HT-29 (cell line): Measurements from ENCODE around the gene CLVS2. TPM values are rescaled to one million over a fixed set of nuclear protein-coding genes. Genes with fewer than 3 reads are reported as not detected.
A peak's percentile ranks its signal among the peaks of the same experiment; 100 is the strongest.

Experiments used
- DNase-seq: peaks from one replicate; pipeline ENCODE4 v3.0.0-alpha.2; 2015; ENCODE audit warnings: low spot score
- total RNA-seq: library from RNA; depleted of rRNA; stranded (reverse); fragments of >200 nt; shearing (Covaris generic); gene quantifications from 2 replicates; pipeline ENCODE4 v1.2.3, GENCODE V29; 2014; rRNA removed

The CLVS2 gene
- total RNA-seq = not detected in 2 replicates

GRCh38 chr6:122995921-122996793 is at the start of gene CLVS2:
TSS of gene CLVS2 (plus strand) at chr6:122996235. CDS start at chr6:122997778, 1,543 bp downstream.
- DNase-seq = no peak

GRCh38 chr6:122947355-122947754 is 48.7 kb upstream of the CLVS2 start:
- DNase-seq = peak; percentile 46

DNA sequence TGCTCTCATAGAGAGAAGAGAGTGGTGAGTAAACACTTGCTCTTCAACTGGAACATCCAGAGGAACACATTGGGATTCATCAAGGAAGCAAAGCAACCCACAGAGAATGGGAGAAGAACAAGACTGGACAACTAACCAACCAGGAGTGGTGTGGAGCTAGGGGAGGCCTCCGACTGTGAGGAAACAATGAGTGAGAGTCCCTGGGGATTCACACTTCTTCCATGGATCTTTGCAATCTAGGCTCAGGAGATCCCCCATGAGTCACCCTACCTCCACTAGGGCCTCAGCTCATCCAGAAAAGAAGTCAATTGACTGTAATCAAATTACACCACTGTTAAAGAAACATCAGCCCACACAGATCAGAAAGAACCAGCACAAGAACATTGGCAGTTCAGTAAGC is 42.3 kb upstream of the CLVS2 start:
- DNase-seq = no peak

DNA sequence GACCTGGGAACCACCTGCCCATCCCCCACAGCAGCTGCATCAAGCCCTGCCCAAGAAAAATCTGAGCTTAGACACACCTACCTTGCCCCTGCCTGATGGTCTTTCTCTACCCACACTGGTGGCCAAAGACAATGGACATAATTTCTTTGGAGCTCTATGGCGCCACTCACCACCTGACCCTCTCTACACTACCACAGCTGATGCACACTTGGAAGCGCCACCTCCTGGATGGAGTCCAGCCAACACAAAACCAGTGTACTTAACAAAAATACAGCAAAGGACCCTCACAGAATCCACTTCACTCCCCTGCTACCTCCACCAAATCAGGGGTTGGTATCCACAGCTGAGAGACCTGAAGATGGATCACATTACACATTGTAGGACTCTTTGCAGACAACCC is 39.7 kb upstream of the CLVS2 start:
- no peak for DNase-seq

DNA sequence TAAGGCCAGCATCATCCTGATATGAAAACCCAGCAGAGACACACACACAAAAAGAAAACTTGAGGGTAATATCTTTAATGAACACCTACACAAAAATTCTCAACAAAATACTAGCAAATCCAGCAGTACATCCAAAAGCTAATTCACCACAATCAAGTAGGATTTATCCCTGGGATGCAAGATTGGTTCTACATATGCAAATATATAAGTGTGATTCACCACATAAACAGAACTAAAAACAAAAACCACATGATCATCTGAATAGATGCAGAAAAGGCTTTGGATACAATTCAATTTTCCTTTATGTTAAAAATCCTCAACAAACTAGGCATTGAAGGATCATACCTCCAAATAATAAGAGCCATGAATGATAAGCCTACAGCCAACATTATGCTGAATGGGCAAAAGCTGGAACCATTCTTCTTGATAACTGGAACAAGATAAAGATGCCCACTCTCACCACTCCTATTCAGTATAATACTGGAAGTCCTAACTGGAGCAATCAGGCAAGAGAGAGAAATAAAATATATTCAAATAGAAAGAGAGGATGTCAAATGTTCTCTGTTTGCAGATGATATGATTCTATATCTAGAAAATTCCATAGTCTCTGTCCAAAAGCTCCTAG is 33.9 kb upstream of the CLVS2 start:
- no peak for DNase-seq

- DNase-seq = no peak
These were observed 26.0 kb upstream of the CLVS2 start for GRCh38 chr6:122969999-122970533.

DNA sequence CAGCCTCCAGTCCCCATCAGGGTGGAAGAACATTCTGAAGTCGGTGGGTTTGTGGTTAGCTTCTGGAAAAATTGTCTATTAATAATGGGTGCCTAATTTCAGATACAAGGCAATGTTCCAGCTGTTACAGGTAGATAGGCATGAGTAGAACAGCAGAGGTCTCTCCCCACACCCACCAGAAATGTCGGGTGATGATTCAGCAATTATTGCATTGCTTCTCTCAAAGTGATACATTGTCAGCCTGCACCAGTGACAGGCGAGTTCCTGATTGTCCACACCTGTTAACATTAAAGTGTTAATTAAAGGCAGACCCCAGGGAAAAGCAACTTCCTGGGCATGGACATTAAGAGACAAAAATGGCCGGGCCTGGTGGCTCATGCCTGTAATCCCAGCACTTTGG is 18.9 kb upstream of the CLVS2 start:
- DNase-seq = no peak

GRCh38 chr6:122984393-122984792 is 11.6 kb upstream of the CLVS2 start:
- no peak for DNase-seq

DNA sequence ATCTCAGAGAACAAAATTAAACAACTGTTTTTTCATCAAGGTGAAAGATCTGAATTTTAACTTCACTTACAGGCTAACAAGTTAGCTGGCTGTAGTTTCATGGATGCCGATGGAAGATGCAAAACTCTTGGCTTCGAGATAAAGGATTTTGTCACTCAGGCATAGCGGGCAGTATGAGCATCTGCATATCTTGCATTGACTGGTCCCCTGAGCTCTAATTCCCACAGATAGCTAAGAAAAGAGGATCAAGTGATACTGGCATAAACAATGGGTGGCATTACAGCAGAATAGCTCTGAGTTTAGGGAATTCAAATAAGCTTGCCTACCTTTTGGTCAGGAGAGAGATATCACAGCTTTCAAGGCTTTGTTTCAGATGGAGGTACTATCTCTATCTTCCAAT is 1.8 kb upstream of the CLVS2 start:
- no peak for DNase-seq

DNA sequence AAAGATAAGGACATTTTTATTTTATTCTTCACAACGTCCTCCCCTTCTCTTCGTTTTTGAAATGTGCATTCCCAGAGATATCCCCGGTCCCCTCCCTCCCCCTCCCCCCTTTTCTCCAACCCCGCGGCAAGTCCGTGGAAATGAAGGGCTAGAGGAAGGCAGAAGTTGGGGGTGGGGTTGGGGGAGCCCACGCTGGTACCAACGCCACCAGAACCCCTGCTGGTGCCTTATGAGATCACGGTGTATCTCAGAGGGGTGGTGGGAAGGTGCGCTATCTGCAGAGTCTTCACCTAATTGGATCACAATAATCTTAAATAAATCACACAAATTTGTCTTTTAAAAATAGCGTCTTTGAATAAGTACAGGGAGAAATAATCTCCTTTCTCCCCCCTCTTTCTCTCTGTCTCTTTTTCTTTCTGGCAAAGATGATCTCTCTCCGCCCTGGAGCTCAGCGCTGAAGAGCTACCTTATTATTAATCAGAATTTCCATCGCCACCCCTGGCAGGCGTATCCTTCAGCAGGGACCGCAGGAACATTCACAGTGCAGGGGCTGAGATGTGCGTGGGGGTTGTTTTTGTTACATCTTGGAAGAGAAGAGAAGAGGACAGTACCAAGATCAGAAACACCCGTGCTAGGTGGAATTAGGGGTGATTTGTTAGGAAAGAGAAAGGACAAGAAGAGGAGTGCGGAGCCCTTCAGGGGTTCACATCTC is 915 bp downstream of the CLVS2 start:
- DNase-seq = no peak

DNA sequence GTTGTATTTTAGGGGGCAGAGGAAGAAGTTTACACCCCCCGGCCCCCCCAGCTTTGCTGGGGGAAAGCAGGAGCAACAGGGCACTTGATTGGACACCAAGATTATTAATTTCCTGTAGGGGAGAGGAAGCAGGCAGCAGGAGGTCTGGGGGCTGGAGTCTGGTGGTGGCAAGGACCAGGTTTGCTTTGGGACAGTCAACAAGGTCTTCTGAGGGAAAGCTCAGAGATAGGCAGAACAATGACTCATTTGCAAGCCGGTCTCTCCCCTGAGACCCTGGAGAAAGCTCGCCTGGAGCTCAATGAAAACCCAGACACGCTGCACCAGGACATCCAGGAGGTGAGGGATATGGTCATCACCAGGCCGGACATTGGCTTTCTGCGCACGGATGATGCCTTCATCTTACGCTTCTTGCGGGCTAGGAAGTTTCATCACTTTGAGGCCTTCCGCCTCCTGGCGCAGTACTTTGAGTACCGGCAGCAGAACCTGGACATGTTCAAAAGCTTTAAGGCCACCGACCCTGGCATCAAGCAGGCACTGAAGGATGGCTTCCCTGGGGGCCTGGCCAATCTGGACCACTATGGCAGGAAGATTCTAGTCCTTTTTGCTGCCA is 1.6 kb downstream of the CLVS2 start:
- DNase-seq = no peak

- DNase-seq = no peak
These were observed 2.5 kb downstream of the CLVS2 start for GRCh38 chr6:122998403-122998975.

DNA sequence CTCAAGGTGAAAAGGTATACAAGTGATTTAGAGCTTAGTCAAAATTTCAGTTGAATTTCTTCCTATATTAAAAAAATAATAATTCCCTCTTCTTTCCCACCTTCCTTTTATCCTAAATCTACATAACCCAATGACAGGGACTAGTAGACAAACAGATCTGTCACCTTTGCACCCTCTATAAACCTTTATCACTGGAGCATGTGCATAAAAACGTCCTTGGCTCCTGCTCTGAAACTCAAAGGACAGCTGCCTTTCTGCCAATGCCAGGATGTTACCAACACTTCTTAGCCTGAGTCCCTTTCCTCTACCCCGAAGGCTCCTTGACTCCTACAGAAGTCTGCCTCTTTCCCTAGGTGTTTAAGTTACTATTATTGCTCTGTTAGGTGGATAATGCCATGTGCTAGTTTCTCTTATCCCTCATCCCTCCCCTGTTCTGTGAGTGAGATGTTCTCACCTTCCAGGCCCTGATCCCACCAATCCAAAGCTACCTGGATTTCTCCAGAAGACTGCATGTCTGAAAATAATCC is 4.3 kb downstream of the CLVS2 start:
- no peak for DNase-seq

DNA sequence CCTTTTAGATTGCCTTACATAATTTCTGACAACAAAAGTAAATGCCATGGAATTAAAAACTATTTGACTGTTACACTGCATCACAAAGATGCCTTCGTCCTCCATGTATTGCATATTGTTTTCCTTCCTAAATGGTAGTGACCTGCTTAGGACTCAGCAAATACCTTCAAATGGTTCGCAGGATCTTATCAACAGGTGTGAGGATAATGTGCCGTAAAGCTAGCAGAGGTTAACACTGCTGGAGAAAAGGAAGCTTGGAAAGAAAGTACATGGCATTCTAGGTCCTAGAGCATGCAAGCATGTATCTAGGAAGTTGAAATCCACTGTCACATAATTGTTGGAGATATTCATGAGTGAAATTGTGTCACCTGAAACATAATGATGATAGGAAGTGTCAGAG is 5.5 kb downstream of the CLVS2 start:
- no peak for DNase-seq

DNA sequence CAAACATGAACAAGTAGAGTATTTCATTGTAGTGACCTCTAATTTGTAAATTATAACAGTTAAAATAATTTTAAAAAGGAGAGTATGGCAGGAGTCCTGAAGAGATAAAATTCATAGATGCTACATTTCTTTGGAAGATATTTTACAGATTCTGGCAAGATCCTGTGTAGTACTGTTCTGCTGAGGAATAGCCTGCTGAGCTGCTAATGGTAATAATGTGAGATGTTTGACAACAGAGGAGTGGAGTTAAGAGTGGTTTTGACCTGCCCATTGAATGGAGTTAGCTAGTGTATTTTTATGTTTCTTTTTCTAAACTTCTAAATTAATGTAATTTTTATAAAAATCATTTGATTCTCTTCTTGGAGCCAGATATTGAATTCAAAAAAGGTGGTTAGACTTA is 11.8 kb downstream of the CLVS2 start:
- no peak for DNase-seq

DNA sequence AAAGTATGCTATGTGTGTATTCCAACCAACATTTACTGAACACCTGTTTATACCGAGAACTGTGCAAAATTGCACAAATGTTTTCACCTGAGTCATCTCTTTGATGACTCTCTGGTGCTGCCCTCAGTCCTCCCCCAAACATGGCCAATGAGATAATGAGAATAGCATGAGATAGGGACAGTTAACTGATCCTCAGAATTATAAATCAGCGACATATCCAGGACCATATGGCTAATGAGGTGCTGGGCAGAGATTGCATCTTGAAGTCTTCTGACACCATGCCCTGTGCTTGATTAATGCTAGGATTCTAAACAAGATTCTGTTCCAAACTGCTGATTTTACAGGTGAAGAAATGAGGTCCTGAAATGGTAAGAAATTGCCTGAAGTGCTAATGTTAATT is 13.0 kb downstream of the CLVS2 start:
- DNase-seq = no peak

DNA sequence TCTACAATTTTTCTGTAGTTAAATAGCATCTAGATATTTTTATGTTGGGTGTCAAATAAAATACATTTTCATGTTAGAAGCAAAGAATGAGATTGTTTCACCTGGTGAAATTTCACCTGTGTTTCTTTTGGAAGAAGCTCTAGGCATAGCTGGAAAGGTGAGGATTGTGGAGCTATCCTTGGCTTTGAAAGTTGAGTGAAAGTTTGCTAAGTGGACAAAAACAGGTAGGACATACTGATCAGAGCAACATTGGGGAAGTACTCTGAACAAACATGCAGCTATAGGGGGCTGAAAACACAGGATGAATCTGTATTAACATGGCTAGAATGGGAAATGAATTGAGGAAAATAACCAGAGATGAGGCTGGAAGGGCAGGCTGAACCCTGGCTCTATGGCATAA is 18.8 kb downstream of the CLVS2 start:
- DNase-seq = no peak

DNA sequence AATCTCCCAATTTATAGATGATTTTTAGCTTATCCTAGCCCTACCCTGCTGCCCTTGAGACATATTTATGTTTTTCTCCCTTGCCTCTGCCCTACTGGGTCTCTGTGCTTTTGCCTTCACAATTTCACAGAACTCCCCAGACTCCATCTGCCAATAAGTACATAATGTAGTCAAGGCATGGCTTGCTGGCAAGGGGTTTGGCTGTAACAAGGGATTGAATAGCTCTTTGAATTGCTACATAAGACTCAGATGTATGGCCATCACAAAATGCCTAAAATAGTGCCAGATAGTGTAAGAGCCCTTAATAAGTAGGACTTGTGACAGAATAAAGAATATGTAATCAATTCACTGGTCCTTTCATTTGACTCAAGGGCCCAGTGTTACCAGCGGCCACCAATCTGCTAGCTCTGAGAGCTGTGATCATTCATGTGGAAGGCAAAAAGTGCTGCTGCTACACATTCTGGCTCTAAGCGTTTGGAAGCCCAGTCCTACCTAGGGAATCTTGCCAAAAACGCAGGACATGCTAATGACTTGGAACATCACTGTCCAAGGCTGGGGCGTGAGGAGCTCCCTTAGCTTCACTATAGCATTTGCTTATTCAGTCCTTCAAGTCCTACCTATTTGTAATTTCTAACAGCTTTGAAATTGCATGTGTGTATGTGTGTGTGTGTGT is 20.5 kb downstream of the CLVS2 start:
- no peak for DNase-seq

GRCh38 chr6:123017104-123017682 is 21.2 kb downstream of the CLVS2 start:
- no peak for DNase-seq

GRCh38 chr6:123022975-123023374 is 26.9 kb downstream of the CLVS2 start:
- DNase-seq = peak; percentile 4
